CD4-positive, CD25-positive, alpha-beta regulatory T cell (primary cell): ENCODE data around the gene PDIA5. TPM values are rescaled to one million over a fixed set of nuclear protein-coding genes. Genes with fewer than 3 reads are reported as not detected.

Experiments
- ATAC-seq, 2 donors: fragments of 150-1000 bp; cut with Tn5 transposase; one replicate each; pipeline ENCODE4 v1.10.0; 2021; ENCODE audit warnings: low read depth in 2 of 2, moderate number of reproducible peaks in 2 of 2, moderate library complexity in 1 of 2
- DNase-seq, 3 donors: peaks; one replicate each; pipeline versions ENCODE4 v3.0.0 to v3.0.0-alpha.2; 2012 to 2022; ENCODE audit warnings: mixed read lengths in 1 of 3
- H3K27ac ChIP-seq: one replicate; pipeline ENCODE4 v1.7.0; 2013; ENCODE audit warnings: mild to moderate bottlenecking, low read length; ENCODE audit not compliant: insufficient read depth, poor library complexity, severe bottlenecking
- H3K27me3 ChIP-seq: one replicate; pipeline ENCODE4 v1.7.0; 2013; ENCODE audit warnings: low read length; ENCODE audit not compliant: control insufficient read depth, insufficient read depth
- H3K36me3 ChIP-seq: one replicate; pipeline ENCODE4 v1.7.0; 2013; ENCODE audit warnings: mild to moderate bottlenecking, low read length, moderate library complexity; ENCODE audit not compliant: control insufficient read depth, insufficient read depth
- H3K4me1 ChIP-seq: 2 replicates; pipeline ENCODE4 v1.7.0; 2013; ENCODE audit warnings: mild to moderate bottlenecking, low read length; ENCODE audit not compliant: insufficient read depth, control insufficient read depth, poor library complexity, severe bottlenecking
- H3K4me3 ChIP-seq: one replicate; pipeline ENCODE4 v1.7.0; 2013; ENCODE audit warnings: low read depth, mild to moderate bottlenecking, low read length, moderate library complexity
- H3K9me3 ChIP-seq, 2 experiments: 1 replicate in 1 of 2; 2 replicates in 1 of 2; pipeline ENCODE4 v1.7.0; 2013; ENCODE audit warnings: low read length in 2 of 2, mild to moderate bottlenecking in 1 of 2, moderate library complexity in 1 of 2; ENCODE audit not compliant: control insufficient read depth in 2 of 2
- H3K27ac Mint-ChIP-seq, 3 donors: one replicate each; pipeline ENCODE4 v1.8.0; 2020 to 2022; ENCODE audit warnings: mild to moderate bottlenecking in 3 of 3, mixed read lengths in 3 of 3, moderate library complexity in 2 of 3
- H3K27me3 Mint-ChIP-seq: one replicate; pipeline ENCODE4 v1.8.0; 2022; ENCODE audit warnings: mild to moderate bottlenecking, mixed read lengths
- H3K36me3 Mint-ChIP-seq: one replicate; pipeline ENCODE4 v1.8.0; 2020; ENCODE audit warnings: mixed read lengths
- H3K4me1 Mint-ChIP-seq, 4 donors: one replicate each; pipeline ENCODE4 v1.8.0; 2020 to 2022; ENCODE audit warnings: mixed read lengths in 4 of 4, mild to moderate bottlenecking in 1 of 4
- H3K4me3 Mint-ChIP-seq, 4 donors: one replicate each; pipeline ENCODE4 v1.8.0; 2020 to 2022; ENCODE audit warnings: mild to moderate bottlenecking in 4 of 4, mixed read lengths in 4 of 4, moderate library complexity in 3 of 4
- H3K9me3 Mint-ChIP-seq, 7 donors: one replicate each; pipeline ENCODE4 v1.8.0; 2020 to 2022; ENCODE audit warnings: mixed read lengths in 7 of 7, mild to moderate bottlenecking in 3 of 7, moderate library complexity in 2 of 7
- polyA plus RNA-seq, 4 donors: library from polyadenylated mRNA; unstranded; fragments of 300-500 nt; fragmentation: Illumina TruSeq; gene quantifications; one replicate each; pipeline ENCODE4 v1.2.3, GENCODE V29; 2021
- total RNA-seq: library from RNA; stranded (reverse); gene quantifications from one replicate; pipeline ENCODE4 v1.2.3, GENCODE V29; 2022

Gene PDIA5
- total and polyA plus RNA-seq, 5 donors from 2014 or later = 0.92 to 2.6 (median 1.3) TPM

DNA sequence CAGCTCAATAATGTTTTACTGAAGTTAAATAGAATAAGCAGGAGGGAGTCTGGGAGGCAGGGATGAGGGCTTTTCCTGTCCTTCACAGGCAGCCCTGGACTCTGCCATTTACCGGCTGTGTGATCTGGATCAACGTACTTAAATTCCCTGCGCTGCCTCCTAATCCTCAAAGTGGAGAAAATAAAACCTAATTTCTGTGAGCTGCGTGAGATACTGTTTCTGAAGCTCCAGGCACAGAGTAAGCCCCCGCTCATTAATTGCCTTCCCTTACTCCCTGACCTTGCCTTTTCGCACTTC lies 278 bp upstream of the PDIA5 start:
- Histone ChIP-seq H3K36me3 (no peaks in the 10 kb centered on the region), H3K27me3 (peaks cover 8% of the 10 kb centered on the region), H3K27ac (no peak overlapping the region), H3K9me3 (no peaks in the 10 kb centered on the region), H3K4me1 (peaks cover 14% of the 10 kb centered on the region), H3K4me3 (no peak overlapping the region)
- no peak for DNase-seq
- Mint-ChIP-seq H3K4me3 (peak overlapping the region; percentile 76 to 92 (median 80)), H3K27me3 (peaks cover 52% of the 10 kb centered on the region), H3K9me3 (peaks cover 0 to 2% (median 0%) of the 10 kb centered on the region in 7 donors), H3K36me3 (no peaks in the 10 kb centered on the region), H3K4me1 (peaks cover 0 to 17% (median 5%) of the 10 kb centered on the region in 4 donors), H3K27ac (peak overlapping the region in 1 of 3 donors; percentile 23)
- ATAC-seq = no peak

- H3K4me3 Mint-ChIP-seq = peak overlapping the region; percentile 65 to 81 (median 78)
- H3K4me1 Mint-ChIP-seq = peaks cover 0 to 17% (median 6%) of the 10 kb centered on the region in 4 donors
- DNase-seq (peak in 2 of 3 donors; percentile 4 to 42), ATAC-seq (peak; percentile 21 to 36)
- Histone ChIP-seq H3K4me3 (peak overlapping the region; percentile 44), H3K27me3 (peaks cover 8% of the 10 kb centered on the region), H3K4me1 (peaks cover 14% of the 10 kb centered on the region), H3K27ac (no peak overlapping the region), H3K9me3 (no peaks in the 10 kb centered on the region), H3K36me3 (no peaks in the 10 kb centered on the region)
- peaks cover 47% of the 10 kb centered on the region for H3K27me3 Mint-ChIP-seq
- H3K9me3 Mint-ChIP-seq = peaks cover 0 to 2% (median 0%) of the 10 kb centered on the region in 7 donors
- no peaks in the 10 kb centered on the region for H3K36me3 Mint-ChIP-seq
- no peak overlapping the region for H3K27ac Mint-ChIP-seq
Observed at GRCh38 chr3:123067689-123068600, 1.1 kb downstream of the PDIA5 start.

DNA sequence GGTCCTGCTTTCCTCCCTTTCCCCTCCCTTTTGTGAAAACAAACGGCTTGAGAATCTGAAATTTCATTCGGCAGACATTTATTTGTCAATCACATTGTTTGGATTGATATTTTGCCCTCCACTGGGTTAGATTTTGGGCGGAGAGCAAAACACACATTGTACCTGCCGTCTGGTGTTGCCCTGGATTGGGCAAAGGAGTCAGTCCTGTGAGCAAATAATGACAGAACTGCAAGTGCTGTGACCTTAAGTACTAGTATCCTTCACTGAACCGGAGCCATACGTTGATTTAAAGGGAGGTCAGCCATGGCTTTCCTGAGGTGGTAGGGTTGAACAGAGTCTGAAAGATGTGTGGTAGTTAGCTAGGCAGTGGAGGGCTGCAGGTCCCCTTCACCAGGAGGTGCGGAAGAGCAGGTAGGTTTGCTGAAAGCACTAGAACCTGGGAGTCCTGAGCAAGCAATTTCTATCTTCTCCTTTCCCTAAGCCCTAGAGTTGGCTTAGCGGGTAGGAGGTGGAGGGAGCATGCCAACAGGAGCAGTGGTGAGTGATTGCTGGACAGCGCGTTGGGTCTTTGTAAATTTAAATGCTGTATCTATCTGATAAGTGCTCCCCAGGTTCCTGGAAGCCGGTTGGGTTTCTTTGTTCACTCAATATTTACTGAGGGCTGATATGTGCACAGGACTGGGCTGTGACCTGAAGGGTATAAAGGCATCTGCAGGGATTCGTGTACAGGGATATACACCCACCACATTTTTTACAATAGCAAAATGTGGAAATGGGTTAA lies 2.0 kb downstream of the PDIA5 start:
- Histone ChIP-seq H3K9me3 (no peaks in the 10 kb centered on the region), H3K36me3 (no peaks in the 10 kb centered on the region), H3K27me3 (peaks cover 8% of the 10 kb centered on the region), H3K4me1 (peaks cover 14% of the 10 kb centered on the region), H3K27ac (no peak overlapping the region), H3K4me3 (no peak overlapping the region)
- H3K27ac Mint-ChIP-seq = no peak overlapping the region
- DNase-seq = no peak
- H3K9me3 Mint-ChIP-seq = peaks cover 0 to 2% (median 0%) of the 10 kb centered on the region in 7 donors
- no peak for ATAC-seq
- peak overlapping the region; percentile 15 to 76 (median 48) for H3K4me3 Mint-ChIP-seq
- H3K27me3 Mint-ChIP-seq = peaks cover 39% of the 10 kb centered on the region
- H3K4me1 Mint-ChIP-seq = peaks cover 0 to 17% (median 6%) of the 10 kb centered on the region in 4 donors
- H3K36me3 Mint-ChIP-seq = no peaks in the 10 kb centered on the region

GRCh38 chr3:123070510-123070909 lies 3.7 kb downstream of the PDIA5 start:
- no peaks in the 10 kb centered on the region for H3K36me3 Mint-ChIP-seq
- peaks cover 25% of the 10 kb centered on the region for H3K27me3 Mint-ChIP-seq
- H3K27ac ChIP-seq = no peak overlapping the region
- H3K27me3 ChIP-seq = peaks cover 8% of the 10 kb centered on the region
- no peaks in the 10 kb centered on the region for H3K36me3 ChIP-seq
- no peaks in the 10 kb centered on the region for H3K9me3 ChIP-seq
- H3K4me1 Mint-ChIP-seq = peaks cover 0 to 17% (median 6%) of the 10 kb centered on the region in 4 donors
- H3K27ac Mint-ChIP-seq = no peak overlapping the region
- H3K9me3 Mint-ChIP-seq = no peaks in the 10 kb centered on the region
- H3K4me3 Mint-ChIP-seq = no peak overlapping the region
- no peak overlapping the region for H3K4me3 ChIP-seq
- DNase-seq = no peak
- H3K4me1 ChIP-seq = peaks cover 14% of the 10 kb centered on the region
- no peak for ATAC-seq

- Mint-ChIP-seq H3K27ac (no peak overlapping the region), H3K36me3 (no peaks in the 10 kb centered on the region), H3K27me3 (peaks cover 22% of the 10 kb centered on the region), H3K4me3 (no peak overlapping the region), H3K9me3 (no peaks in the 10 kb centered on the region), H3K4me1 (peaks cover 0 to 20% (median 6%) of the 10 kb centered on the region in 4 donors)
- no peak overlapping the region for H3K27ac ChIP-seq
- peaks cover 14% of the 10 kb centered on the region for H3K4me1 ChIP-seq
- no peak for DNase-seq
- no peak for ATAC-seq
- H3K4me3 ChIP-seq = no peak overlapping the region
- H3K27me3 ChIP-seq = peaks cover 8% of the 10 kb centered on the region
- H3K9me3 ChIP-seq = no peaks in the 10 kb centered on the region
- H3K36me3 ChIP-seq = no peaks in the 10 kb centered on the region
Observed at GRCh38 chr3:123071146-123071545, 4.3 kb downstream of the PDIA5 start.

DNA sequence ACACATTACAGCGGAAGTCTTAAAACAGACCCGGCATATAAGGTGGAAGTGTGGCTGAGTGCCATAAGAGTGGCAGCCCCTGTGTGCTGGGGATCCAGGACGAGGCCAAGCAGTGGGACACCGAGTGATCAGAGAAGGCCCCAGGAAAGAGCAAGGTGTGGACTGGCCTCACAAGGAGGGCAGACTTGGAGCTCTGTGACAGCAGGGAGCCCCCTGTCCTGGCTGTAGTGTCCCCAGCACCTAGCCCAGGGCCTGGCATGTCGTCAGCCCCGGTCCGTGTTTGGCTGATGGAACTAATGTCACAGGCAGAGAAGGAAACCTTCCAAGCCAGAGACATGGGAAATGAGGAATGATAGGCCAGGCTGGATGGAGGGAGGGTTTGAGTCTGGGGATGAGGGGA lies 4.8 kb downstream of the PDIA5 start:
- peaks cover 0 to 17% (median 6%) of the 10 kb centered on the region in 4 donors for H3K4me1 Mint-ChIP-seq
- ATAC-seq = no peak

GRCh38 chr3:123072152-123072551 lies 5.3 kb downstream of the PDIA5 start:
- Histone ChIP-seq H3K27me3 (peaks cover 8% of the 10 kb centered on the region), H3K27ac (no peak overlapping the region), H3K4me3 (no peak overlapping the region), H3K4me1 (peaks cover 11% of the 10 kb centered on the region), H3K9me3 (no peaks in the 10 kb centered on the region), H3K36me3 (no peaks in the 10 kb centered on the region)
- Mint-ChIP-seq H3K36me3 (no peaks in the 10 kb centered on the region), H3K4me1 (peaks cover 0 to 15% (median 6%) of the 10 kb centered on the region in 4 donors), H3K4me3 (no peak overlapping the region), H3K27ac (no peak overlapping the region), H3K27me3 (peaks cover 16% of the 10 kb centered on the region), H3K9me3 (no peaks in the 10 kb centered on the region)
- DNase-seq (no peak), ATAC-seq (no peak)

More for the DNA sequence above, 4.8 kb downstream of the PDIA5 start:
- Mint-ChIP-seq H3K36me3 (no peaks in the 10 kb centered on the region), H3K9me3 (no peaks in the 10 kb centered on the region), H3K4me3 (no peak overlapping the region), H3K27me3 (peaks cover 17% of the 10 kb centered on the region), H3K27ac (peak overlapping the region in 1 of 3 donors; percentile 0)
- H3K36me3 ChIP-seq = no peaks in the 10 kb centered on the region
- DNase-seq = no peak
- H3K4me1 ChIP-seq = peaks cover 14% of the 10 kb centered on the region
- peaks cover 8% of the 10 kb centered on the region for H3K27me3 ChIP-seq
- no peaks in the 10 kb centered on the region for H3K9me3 ChIP-seq
- no peak overlapping the region for H3K27ac ChIP-seq
- H3K4me3 ChIP-seq = no peak overlapping the region
